ENCODE results near the gene TLL2. TPM values are rescaled to one million over a fixed set of nuclear protein-coding genes. Genes with fewer than 3 reads are reported as not detected.
A peak's percentile ranks its signal among the peaks of the same experiment; 100 is the strongest.

The TLL2 gene
- total RNA-seq, 2 experiments from 2014 or later, result 0.09 to 0.18 TPM

DNA sequence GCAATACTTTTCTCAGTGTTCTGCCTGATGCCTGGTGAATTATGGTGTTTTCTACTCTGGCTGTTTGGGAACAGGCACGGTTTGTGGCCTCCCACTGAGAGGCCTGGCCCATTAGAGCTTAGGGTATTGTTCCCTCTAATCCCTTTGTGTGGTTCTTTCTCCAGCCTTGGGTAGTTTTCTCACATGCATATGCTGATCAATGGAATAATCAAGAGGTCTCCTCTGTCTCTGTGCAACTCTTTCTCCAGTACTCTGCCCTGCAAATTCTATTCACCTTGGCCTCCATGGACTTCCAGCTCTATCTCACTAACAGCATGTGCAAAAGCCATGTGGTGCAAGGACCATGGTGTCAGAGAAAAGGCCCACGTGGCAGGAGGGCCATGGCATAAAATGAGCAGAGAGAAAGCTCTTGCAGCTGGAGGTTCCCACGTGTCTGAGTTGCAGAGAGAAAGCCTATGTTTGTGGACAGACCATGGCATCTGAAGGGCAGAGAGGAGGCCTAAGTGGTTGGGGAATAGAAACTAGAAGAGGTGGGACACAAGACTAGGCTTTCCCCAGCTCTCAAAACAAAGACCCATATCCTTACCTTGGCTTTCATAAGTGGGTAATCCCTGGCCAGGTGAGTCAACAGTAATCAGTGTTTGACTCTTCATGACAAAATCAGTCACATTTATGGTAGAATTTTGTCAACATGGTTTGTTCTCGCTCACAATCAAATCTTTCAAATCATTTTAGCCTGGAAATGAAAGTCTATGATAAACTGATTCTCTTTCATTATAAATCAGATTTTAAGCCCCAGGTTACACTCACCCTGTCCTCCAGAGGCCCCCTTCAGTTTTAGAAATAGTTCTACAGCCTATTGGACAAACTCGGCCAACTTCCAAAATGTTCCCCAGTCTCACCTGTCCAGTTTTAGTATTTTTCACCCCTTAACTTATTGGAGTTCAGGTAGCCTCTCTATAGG, 172.2 kb downstream of the TLL2 start:
- ChIA-PET CTCF (interaction anchor here (0.9 to 5.7 kb wide), 18 partner anchors 11 to 452 kb away, joined by 3 to 84 read pairs (median 5); partner anchors contain the start of gene DNTT), POLR2A (no interaction called here)
- DNase-seq (no peak), ATAC-seq (peak; percentile 60)
- Mint-ChIP-seq H3K36me3 (ENCODE audit: low read depth) (no peaks in the 10 kb centered on the region), H3K4me3 (no peak overlapping the region), H3K9me3 (no peaks in the 10 kb centered on the region), H3K4me1 (ENCODE audit: low read depth) (no peaks in the 10 kb centered on the region), H3K27me3 (peaks cover 4% of the 10 kb centered on the region), H3K27ac (no peak overlapping the region)
- intact Hi-C loops (cut with micrococcal nuclease), result loop anchor here (2.0 kb wide), 1 partner anchor 325 kb away; no protein-coding TSS in a partner anchor
- TF ChIP-seq, protein P1, sequence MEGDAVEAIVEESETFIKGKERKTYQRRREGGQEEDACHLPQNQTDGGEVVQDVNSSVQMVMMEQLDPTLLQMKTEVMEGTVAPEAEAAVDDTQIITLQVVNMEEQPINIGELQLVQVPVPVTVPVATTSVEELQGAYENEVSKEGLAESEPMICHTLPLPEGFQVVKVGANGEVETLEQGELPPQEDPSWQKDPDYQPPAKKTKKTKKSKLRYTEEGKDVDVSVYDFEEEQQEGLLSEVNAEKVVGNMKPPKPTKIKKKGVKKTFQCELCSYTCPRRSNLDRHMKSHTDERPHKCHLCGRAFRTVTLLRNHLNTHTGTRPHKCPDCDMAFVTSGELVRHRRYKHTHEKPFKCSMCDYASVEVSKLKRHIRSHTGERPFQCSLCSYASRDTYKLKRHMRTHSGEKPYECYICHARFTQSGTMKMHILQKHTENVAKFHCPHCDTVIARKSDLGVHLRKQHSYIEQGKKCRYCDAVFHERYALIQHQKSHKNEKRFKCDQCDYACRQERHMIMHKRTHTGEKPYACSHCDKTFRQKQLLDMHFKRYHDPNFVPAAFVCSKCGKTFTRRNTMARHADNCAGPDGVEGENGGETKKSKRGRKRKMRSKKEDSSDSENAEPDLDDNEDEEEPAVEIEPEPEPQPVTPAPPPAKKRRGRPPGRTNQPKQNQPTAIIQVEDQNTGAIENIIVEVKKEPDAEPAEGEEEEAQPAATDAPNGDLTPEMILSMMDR (IDR thresholded peaks at IDR 0.05), result no peak

DNA sequence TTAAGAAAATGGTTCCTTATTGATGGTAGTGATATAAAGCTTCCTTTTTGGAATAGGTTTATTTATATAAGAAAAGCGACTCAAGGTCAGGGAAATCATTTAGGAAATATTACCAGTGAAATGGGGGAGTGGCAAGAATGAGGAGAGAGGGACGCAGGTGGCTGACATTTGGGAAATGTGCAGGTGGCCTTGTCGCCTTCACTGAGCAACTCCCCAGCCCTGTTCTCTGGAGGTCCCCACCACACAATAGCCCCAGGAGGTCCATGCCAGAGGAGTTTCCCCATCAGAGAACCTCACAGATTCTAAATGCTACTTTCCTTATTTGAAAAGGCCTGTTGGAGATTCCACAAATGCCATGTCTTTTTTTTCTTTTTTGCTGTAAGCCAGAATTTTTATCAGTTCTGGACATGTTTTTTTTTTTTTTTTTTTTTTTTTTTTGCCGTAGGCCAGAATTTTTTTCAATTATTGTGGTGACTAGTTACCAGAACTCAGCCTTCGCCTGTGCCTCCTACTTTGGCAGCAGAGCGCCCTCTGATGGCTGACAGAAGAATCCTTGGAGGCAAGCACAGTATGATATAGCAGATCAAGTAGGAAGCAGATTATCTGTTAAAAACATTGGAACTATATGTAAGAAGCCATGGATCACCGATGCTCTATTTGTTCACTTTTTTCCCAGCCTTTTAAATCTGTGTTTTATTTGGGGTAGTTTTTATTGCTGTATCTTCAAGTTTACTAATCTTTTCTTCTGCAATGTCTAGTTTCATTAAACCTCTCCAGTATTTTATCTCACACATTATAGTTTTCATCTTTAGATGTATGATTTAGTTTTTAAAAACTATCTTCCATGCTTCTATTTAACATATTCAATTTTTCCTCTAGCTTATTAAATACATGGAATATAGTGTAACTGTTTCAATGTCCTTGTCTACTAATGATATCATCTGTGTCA, 173.5 kb downstream of the TLL2 start:
- H3K4me3 Mint-ChIP-seq, result no peak overlapping the region
- TF ChIP-seq, protein P1 (IDR thresholded peaks at IDR 0.05), result peak; percentile 84
- DNase-seq (peak; percentile 81), ATAC-seq (peak; percentile 88)
- no peak overlapping the region for H3K27ac Mint-ChIP-seq
- H3K27me3 Mint-ChIP-seq, result no peaks in the 10 kb centered on the region
- intact Hi-C loops (cut with micrococcal nuclease), result loop anchor here (2.0 to 5.0 kb wide), 2 partner anchors 108 to 323 kb away; no protein-coding TSS in a partner anchor
- no peaks in the 10 kb centered on the region for H3K4me1 Mint-ChIP-seq (ENCODE audit: low read depth)
- no peaks in the 10 kb centered on the region for H3K9me3 Mint-ChIP-seq
- H3K36me3 Mint-ChIP-seq (ENCODE audit: low read depth), result no peaks in the 10 kb centered on the region
- CTCF ChIA-PET, result interaction anchor here (0.7 to 5.7 kb wide), 26 partner anchors 9 to 647 kb away, joined by 3 to 84 read pairs (median 5); partner anchors contain the start of genes DNTT and TCTN3
- POLR2A ChIA-PET, result interaction anchor here (1.1 kb wide), 1 partner anchor 111 kb away, joined by 3 read pairs; no protein-coding TSS in a partner anchor

DNA sequence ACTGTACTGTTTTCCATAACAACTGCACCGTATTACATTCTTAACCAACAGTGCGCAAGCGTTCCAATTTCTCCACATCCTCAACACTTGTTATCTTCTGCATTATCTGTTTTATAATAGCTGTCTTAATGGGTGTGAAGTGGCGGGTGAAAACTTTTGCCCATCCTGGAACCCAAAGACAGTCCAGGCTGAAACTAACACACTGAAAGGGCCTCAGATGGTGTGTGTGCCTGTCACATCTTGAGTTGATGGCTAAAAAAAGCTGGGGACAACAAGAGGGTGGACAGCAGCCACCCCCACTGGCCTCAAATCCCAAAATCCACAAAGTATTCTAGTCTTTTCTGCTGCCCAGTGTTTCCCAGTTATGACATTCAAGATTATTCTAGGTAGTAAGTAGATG, 174.3 kb downstream of the TLL2 start:
- ChIA-PET POLR2A (interaction anchor here (1.1 kb wide), 1 partner anchor 110 kb away, joined by 3 read pairs; no protein-coding TSS in a partner anchor), CTCF (interaction anchor here (0.7 to 5.7 kb wide), 14 partner anchors 8 to 646 kb away, joined by 3 to 84 read pairs (median 6); partner anchors contain the start of genes TCTN3 and TLL2)
- ATAC-seq (no peak), DNase-seq (no peak)
- no peaks in the 10 kb centered on the region for H3K9me3 Mint-ChIP-seq
- TF ChIP-seq, protein P1 (IDR thresholded peaks at IDR 0.05), result no peak
- intact Hi-C loops (cut with micrococcal nuclease), result loop anchor here (5.0 kb wide), 1 partner anchor 107 kb away; no protein-coding TSS in a partner anchor
- no peaks in the 10 kb centered on the region for H3K27me3 Mint-ChIP-seq
- no peak overlapping the region for H3K4me3 Mint-ChIP-seq
- H3K36me3 Mint-ChIP-seq (ENCODE audit: low read depth), result no peaks in the 10 kb centered on the region
- no peak overlapping the region for H3K27ac Mint-ChIP-seq
- no peaks in the 10 kb centered on the region for H3K4me1 Mint-ChIP-seq (ENCODE audit: low read depth)

DNA sequence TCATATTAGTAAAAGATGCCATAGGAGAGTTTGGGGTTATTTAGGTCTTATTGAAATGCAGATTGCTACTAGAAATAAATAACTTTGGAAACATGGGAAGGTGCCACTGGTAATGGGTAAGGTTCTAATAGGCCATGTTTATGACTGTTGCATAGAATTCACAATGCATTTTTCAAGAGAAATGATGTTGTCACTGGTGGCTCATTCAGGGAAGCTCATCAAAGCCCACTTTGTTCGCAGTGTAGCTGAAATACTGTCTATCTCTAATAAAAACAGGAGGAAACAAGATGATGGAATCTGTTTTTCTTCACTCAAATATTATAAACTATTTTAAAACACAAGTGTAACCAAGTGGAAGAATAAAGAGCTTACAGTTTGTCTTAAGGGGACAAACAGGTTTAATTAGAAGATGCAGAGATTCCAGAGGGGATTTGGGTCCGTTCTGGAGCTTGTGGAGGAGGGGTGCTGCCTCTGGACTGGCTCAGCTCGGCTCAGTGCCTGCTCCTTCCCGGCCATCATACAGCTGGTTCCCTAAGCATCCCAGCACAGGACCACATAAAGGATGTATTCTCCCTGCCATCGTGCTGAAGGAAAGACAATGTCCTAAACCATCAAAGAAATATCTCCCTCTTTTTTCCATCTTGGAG, 175.3 kb downstream of the TLL2 start:
- CTCF ChIA-PET, result interaction anchor here (0.7 to 5.7 kb wide), 9 partner anchors 9 to 321 kb away, joined by 3 to 84 read pairs (median 5); partner anchors contain the start of gene TLL2
- POLR2A ChIA-PET, result no interaction called here
- intact Hi-C loops (cut with micrococcal nuclease), result loop anchor here (5.0 kb wide), 1 partner anchor 106 kb away; no protein-coding TSS in a partner anchor
- DNase-seq (no peak), ATAC-seq (no peak)
- no peak overlapping the region for H3K4me3 Mint-ChIP-seq
- TF ChIP-seq, protein P1 (IDR thresholded peaks at IDR 0.05), result no peak
- no peaks in the 10 kb centered on the region for H3K9me3 Mint-ChIP-seq
- H3K4me1 Mint-ChIP-seq (ENCODE audit: low read depth), result peaks cover 3% of the 10 kb centered on the region
- no peaks in the 10 kb centered on the region for H3K36me3 Mint-ChIP-seq (ENCODE audit: low read depth)
- H3K27ac Mint-ChIP-seq, result no peak overlapping the region
- peaks cover 3% of the 10 kb centered on the region for H3K27me3 Mint-ChIP-seq

Data from activated CD8-positive, alpha-beta T cell treated with anti-CD3 and anti-CD28 coated beads for 36 hours (primary cell).